ENCODE results near the gene ARID3A. TPM values are rescaled to one million over a fixed set of nuclear protein-coding genes. Genes with fewer than 3 reads are reported as not detected.

ARID3A gene
- total and polyA plus RNA-seq, 7 donors, result 2.3 to 6.7 (median 4.2) TPM

GRCh38 chr19:1008268-1009040 is 82.6 kb downstream of the ARID3A start:
- WGBS, 3 donors, result 90 to 93% (median 93%) methylated on average over 45 of the region's 45 CpGs
- intact Hi-C loops (cut with DNase I), result no loop called here

DNA sequence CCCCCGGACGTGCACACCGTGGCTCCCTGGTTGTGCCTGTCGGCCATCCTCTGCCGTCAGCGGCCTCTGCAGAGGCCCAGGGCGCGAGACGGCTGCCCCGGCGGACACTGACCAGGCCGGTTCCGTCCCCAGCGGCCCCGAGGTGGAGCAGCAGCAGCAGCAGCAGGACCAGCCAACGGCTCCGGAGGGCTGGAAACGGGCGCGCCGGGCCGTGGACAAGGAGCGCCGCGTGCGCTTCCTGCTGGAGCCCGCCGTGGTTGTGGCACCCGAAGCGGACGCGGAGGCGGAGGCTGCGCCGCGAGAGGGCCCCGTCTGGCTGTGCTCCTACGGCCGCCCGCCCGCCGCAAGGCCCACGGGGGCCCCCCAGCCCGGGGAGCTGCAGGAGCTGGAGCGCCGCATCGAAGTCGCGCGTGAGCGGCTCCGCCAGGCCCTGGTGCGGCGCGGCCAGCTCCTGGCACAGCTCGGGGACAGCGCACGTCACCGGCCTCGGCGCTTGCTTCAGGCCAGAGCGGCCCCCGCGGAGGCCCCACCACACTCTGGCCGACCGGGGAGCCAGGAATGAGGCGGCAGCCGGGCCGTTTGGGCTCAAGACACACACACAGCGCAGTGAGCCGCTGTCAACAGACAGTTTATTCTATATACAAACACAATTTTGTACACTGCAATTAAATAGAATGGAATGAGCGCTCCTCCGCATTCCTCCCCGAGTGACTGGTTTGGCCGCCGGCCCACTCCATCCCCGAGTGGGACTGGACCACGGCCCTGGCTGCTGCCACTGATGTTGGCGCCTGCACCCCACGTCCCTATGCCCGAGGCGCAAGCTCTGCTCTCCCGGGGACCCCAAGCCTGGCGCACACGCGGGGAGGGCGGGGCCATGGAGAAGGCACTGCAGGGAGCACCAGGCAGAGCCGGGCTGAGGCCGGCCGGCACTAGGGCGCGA is 83.5 kb downstream of the ARID3A start:
- peak in 1 of 4 donors; percentile 14 for ATAC-seq
- H3K27me3 ChIP-seq (ENCODE audit: insufficient read depth in 3 of 3, low read length in 2 of 3), result no peaks in the 10 kb centered on the region
- H3K4me1 ChIP-seq, result peaks cover 1% of the 10 kb centered on the region
- peak in 1 of 2 donors; percentile 64 for DNase-seq
- no peaks in the 10 kb centered on the region for H3K9me3 ChIP-seq
- intact Hi-C loops (cut with DNase I), result no loop called here
- H3K36me3 ChIP-seq (ENCODE audit: insufficient read depth in 1 of 2, low read depth in 1 of 2), result peaks cover 13 to 58% of the 10 kb centered on the region in 2 donors
- no peak overlapping the region for H3K4me3 ChIP-seq
- no peak overlapping the region for H3K27ac ChIP-seq
- TF ChIP-seq CTCF (IDR thresholded peaks at IDR 0.05), result no peak
- WGBS, 3 donors, result 84 to 86% (median 86%) methylated on average over 72 to 92 of the region's 92 CpGs

More at GRCh38 chr19:1008268-1009040, 82.6 kb downstream of the ARID3A start:
- no peak overlapping the region for H3K27ac ChIP-seq
- no peak overlapping the region for H3K4me3 ChIP-seq
- no peak for TF ChIP-seq CTCF (IDR thresholded peaks at IDR 0.05)
- no peaks in the 10 kb centered on the region for H3K4me1 ChIP-seq
- no peaks in the 10 kb centered on the region for H3K9me3 ChIP-seq
- peaks cover 0 to 2% (median 0%) of the 10 kb centered on the region in 3 donors for H3K27me3 ChIP-seq (ENCODE audit: insufficient read depth in 3 of 3, low read length in 2 of 3)
- H3K36me3 ChIP-seq (ENCODE audit: insufficient read depth in 1 of 2, low read depth in 1 of 2), result peaks cover 13 to 49% of the 10 kb centered on the region in 2 donors
- peak in 2 of 4 donors; percentile 6 to 8 for ATAC-seq
- peak in 1 of 2 donors; percentile 49 for DNase-seq

DNA sequence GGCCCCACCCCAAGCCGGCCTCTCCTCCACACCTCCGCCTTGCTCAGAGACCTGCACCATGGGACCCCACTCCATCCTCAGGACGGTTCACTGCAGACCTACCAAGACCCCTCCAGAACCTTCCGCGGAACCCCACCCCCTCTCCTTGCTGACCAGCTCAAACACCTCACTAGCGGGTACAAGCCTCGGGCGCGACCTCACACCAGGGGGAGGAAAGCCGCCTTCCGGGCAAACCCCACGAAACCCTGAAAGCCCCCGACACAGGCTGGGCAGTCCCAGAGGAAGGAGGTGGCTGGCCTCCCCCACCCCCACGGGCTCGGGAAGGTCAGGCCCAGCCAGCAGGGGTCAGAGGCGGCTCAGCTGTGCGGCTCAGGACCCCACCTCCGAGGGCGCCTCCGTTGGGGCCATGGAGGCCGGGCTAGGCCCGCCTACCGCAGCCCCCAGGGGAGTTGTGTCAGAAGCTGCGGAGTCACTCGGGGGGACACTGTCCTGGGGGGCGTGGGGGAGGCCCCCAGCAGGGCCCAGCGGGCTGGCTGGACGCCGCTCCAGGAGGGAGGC is 84.2 kb downstream of the ARID3A start:
- intact Hi-C loops (cut with DNase I), result no loop called here
- H3K27me3 ChIP-seq (ENCODE audit: insufficient read depth in 3 of 3, low read length in 2 of 3), result no peaks in the 10 kb centered on the region
- no peak for TF ChIP-seq CTCF (IDR thresholded peaks at IDR 0.05)
- ATAC-seq (no peak), DNase-seq (peak in 1 of 2 donors; percentile 54)
- H3K27ac ChIP-seq, result no peak overlapping the region
- WGBS, 3 donors, result 85 to 89% (median 86%) methylated on average over 26 to 29 of the region's 29 CpGs
- no peaks in the 10 kb centered on the region for H3K9me3 ChIP-seq
- peaks cover 9% of the 10 kb centered on the region for H3K4me1 ChIP-seq
- no peak overlapping the region for H3K4me3 ChIP-seq
- H3K36me3 ChIP-seq (ENCODE audit: insufficient read depth in 1 of 2, low read depth in 1 of 2), result peaks cover 13 to 59% of the 10 kb centered on the region in 2 donors

DNA sequence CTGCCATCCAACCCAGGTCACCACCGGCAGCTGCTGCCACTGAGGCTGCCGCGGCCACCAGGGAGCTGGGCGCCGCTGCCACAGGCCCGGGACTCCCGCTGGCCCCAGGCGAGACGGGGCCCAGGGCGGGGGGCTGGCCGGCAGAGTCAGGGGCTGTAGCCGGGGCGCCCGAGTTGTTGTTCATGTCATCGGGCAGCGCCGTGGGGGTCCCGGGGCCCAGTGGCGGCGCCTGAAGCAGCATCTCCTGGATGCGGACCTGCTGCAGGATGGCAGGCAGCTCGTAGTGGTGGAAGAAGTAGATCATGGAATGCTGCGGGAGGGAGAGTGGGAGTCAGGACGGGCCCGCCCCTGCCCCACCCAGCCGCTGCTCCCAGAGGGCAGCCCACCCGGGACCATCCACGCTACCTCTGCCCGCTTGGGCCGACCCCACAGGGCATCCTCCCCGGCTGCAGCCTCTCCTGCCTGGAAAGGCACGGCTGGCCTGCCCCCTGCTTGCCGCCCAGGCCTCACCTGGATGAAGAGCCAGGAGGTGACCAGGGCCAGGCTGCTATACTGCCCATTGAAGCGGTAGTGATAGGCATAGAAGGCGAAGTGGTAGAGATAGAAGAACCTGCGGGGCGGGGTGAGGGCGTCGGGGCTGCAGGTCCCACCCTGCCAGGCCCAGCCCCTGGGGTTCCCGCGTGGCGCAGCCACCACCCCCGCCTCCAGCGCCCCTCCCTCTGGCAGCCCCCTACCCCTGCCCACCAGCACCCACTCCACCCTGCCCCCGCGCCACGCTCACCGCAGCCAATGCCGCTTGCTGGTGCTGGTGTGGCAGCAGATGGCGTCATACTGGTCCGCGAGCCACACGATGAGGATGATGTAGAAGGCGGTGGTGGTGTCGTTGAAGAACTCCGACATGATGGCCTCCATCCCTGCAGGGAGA is 85.0 kb downstream of the ARID3A start:
- intact Hi-C loops (cut with DNase I), result no loop called here
- Histone ChIP-seq H3K4me1 (peaks cover 17% of the 10 kb centered on the region), H3K36me3 (ENCODE audit: insufficient read depth in 1 of 2, low read depth in 1 of 2) (peaks cover 13 to 59% of the 10 kb centered on the region in 2 donors), H3K27me3 (ENCODE audit: insufficient read depth in 3 of 3, low read length in 2 of 3) (no peaks in the 10 kb centered on the region), H3K27ac (no peak overlapping the region), H3K4me3 (no peak overlapping the region), H3K9me3 (no peaks in the 10 kb centered on the region)
- DNase-seq, result peak in 1 of 2 donors; percentile 52
- ATAC-seq, result no peak
- no peak for TF ChIP-seq CTCF (IDR thresholded peaks at IDR 0.05)
- 91 to 93% (median 92%) methylated on average over 47 to 56 of the region's 56 CpGs for WGBS, 3 donors
